ENCODE data around the gene SYNE1. TPM values are rescaled to one million over a fixed set of nuclear protein-coding genes. Genes with fewer than 3 reads are reported as not detected.

SYNE1 gene
- total and polyA plus RNA-seq, 2 experiments from 2014 or later: 17.6 to 59.9 TPM

GRCh38 chr6:152233547-152234320 is 403.4 kb downstream of the SYNE1 start:
- Histone ChIP-seq H3K36me3 (replicated peaks; ENCODE audit: insufficient read depth, low read depth) (no peaks in the 10 kb centered on the region), H3K27me3 (no peaks in the 10 kb centered on the region), H3K4me2 (no peak overlapping the region), H3K4me1 (ENCODE audit: insufficient read depth) (no peaks in the 10 kb centered on the region), H3K4me3 (no peak overlapping the region), H3K9me2 (replicated peaks; ENCODE audit: insufficient read depth) (no peaks in the 10 kb centered on the region), H2AFZ (no peak overlapping the region), H4K20me1 (ENCODE audit: insufficient read depth, poor library complexity, severe bottlenecking) (no peaks in the 10 kb centered on the region), H3K79me2 (no peaks in the 10 kb centered on the region), H3K27ac (peak overlapping the region; percentile 33), H3K9me3 (ENCODE audit: low read depth) (no peaks in the 10 kb centered on the region)
- WGBS (ENCODE audit: low lambda C conversion rate, missing lambda C conversion rate): 95% methylated on average over 17 of the region's 17 CpGs
- no peak for DNase-seq (ENCODE audit: low spot score)
- TF ChIP-seq CTCF (IDR thresholded peaks at IDR 0.05; ENCODE audit: poor library complexity): no peak
- TF ChIP-seq EZH2 (IDR thresholded peaks at IDR 0.05; ENCODE audit: borderline replicate concordance): no peak
- TF ChIP-seq EZH2phosphoT487 (IDR thresholded peaks at IDR 0.05; ENCODE audit: low read depth, severe bottlenecking, unreplicated experiment): no peak

- peak overlapping the region; percentile 33 for H3K27ac ChIP-seq
- no peaks in the 10 kb centered on the region for H3K79me2 ChIP-seq
- H3K4me3 ChIP-seq: no peak overlapping the region
- H3K36me3 ChIP-seq (replicated peaks; ENCODE audit: insufficient read depth, low read depth): no peaks in the 10 kb centered on the region
- H3K4me2 ChIP-seq: no peak overlapping the region
- H3K27me3 ChIP-seq: no peaks in the 10 kb centered on the region
- H3K9me3 ChIP-seq (ENCODE audit: low read depth): no peaks in the 10 kb centered on the region
- no peaks in the 10 kb centered on the region for H3K9me2 ChIP-seq (replicated peaks; ENCODE audit: insufficient read depth)
- no peaks in the 10 kb centered on the region for H3K4me1 ChIP-seq (ENCODE audit: insufficient read depth)
- peak; percentile 6 for TF ChIP-seq CTCF (IDR thresholded peaks at IDR 0.05; ENCODE audit: poor library complexity)
- TF ChIP-seq EZH2 (IDR thresholded peaks at IDR 0.05; ENCODE audit: borderline replicate concordance): no peak
- no peak for TF ChIP-seq EZH2phosphoT487 (IDR thresholded peaks at IDR 0.05; ENCODE audit: low read depth, severe bottlenecking, unreplicated experiment)
- DNase-seq (ENCODE audit: low spot score): peak; percentile 26
- no peak overlapping the region for H2AFZ ChIP-seq
- H4K20me1 ChIP-seq (ENCODE audit: insufficient read depth, poor library complexity, severe bottlenecking): no peaks in the 10 kb centered on the region
- 28% methylated on average over 5 of the region's 5 CpGs for WGBS (ENCODE audit: low lambda C conversion rate, missing lambda C conversion rate)
Measured at GRCh38 chr6:152232501-152233151, 404.5 kb downstream of the SYNE1 start.

- Histone ChIP-seq H3K4me3 (no peak overlapping the region), H3K27me3 (no peaks in the 10 kb centered on the region), H3K4me2 (no peak overlapping the region), H3K36me3 (replicated peaks; ENCODE audit: insufficient read depth, low read depth) (no peaks in the 10 kb centered on the region), H3K9me2 (replicated peaks; ENCODE audit: insufficient read depth) (no peaks in the 10 kb centered on the region), H2AFZ (no peak overlapping the region), H3K4me1 (ENCODE audit: insufficient read depth) (no peaks in the 10 kb centered on the region), H3K79me2 (no peaks in the 10 kb centered on the region), H3K9me3 (ENCODE audit: low read depth) (no peaks in the 10 kb centered on the region), H3K27ac (no peak overlapping the region), H4K20me1 (ENCODE audit: insufficient read depth, poor library complexity, severe bottlenecking) (no peaks in the 10 kb centered on the region)
- 72% methylated on average over 4 of the region's 4 CpGs for WGBS (ENCODE audit: low lambda C conversion rate, missing lambda C conversion rate)
- DNase-seq (ENCODE audit: low spot score): no peak
- TF ChIP-seq CTCF (IDR thresholded peaks at IDR 0.05; ENCODE audit: poor library complexity): no peak
- no peak for TF ChIP-seq EZH2 (IDR thresholded peaks at IDR 0.05; ENCODE audit: borderline replicate concordance)
- TF ChIP-seq EZH2phosphoT487 (IDR thresholded peaks at IDR 0.05; ENCODE audit: low read depth, severe bottlenecking, unreplicated experiment): no peak
Measured at GRCh38 chr6:152229330-152229729, 407.8 kb downstream of the SYNE1 start.
